Sigmoid colon (tissue), 4 donors: ENCODE data around the gene ZXDC.

Source experiments
- EP300 ChIP-seq, 4 donors: sonication (generic); formaldehyde crosslinking; IDR thresholded peaks; one replicate each; pipeline ENCODE4 v1.6.1; 2017; ENCODE audit warnings: antibody characterized with exemption in 4 of 4
- POLR2A ChIP-seq, 2 donors: fragments of 450-650 bp; IDR thresholded peaks; one replicate each; pipeline ENCODE4 v1.6.1; 2016; ENCODE audit warnings: antibody characterized with exemption in 2 of 2, mild to moderate bottlenecking in 2 of 2, moderate library complexity in 2 of 2
- TF ChIP-seq, protein P1 (sequence below), 4 experiments: fragments of 450-650 bp in 3 of 4; fragments of 200-600 bp in 1 of 4; IDR thresholded peaks; one replicate each; pipeline ENCODE4 v1.5.1; 2016 to 2019; ENCODE audit warnings: antibody characterized with exemption in 4 of 4, mild to moderate bottlenecking in 3 of 4, moderate library complexity in 2 of 4

DNA sequence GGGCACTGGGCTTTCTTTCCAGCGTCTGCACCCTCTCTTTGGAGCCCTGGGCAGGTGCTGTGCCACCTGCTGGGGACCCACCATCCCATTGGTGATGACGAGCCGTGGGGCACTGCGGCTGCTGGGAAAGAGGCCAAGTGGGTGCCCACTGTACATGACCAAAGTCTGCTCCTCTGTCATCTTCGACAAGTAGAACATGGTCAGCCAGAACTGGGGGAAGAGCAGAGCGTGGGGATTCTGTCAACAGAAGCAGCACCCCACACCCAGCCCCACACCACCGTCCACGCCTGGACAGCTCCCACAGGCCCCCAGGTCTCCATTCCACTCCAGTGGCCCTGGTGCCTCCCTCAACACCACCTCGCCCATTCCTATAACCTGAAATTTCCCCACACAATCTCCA is 32.2 kb upstream of the ZXDC start:
- TF ChIP-seq, protein P1, sequence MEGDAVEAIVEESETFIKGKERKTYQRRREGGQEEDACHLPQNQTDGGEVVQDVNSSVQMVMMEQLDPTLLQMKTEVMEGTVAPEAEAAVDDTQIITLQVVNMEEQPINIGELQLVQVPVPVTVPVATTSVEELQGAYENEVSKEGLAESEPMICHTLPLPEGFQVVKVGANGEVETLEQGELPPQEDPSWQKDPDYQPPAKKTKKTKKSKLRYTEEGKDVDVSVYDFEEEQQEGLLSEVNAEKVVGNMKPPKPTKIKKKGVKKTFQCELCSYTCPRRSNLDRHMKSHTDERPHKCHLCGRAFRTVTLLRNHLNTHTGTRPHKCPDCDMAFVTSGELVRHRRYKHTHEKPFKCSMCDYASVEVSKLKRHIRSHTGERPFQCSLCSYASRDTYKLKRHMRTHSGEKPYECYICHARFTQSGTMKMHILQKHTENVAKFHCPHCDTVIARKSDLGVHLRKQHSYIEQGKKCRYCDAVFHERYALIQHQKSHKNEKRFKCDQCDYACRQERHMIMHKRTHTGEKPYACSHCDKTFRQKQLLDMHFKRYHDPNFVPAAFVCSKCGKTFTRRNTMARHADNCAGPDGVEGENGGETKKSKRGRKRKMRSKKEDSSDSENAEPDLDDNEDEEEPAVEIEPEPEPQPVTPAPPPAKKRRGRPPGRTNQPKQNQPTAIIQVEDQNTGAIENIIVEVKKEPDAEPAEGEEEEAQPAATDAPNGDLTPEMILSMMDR (IDR thresholded peaks at IDR 0.05): no peak
- TF ChIP-seq POLR2A (IDR thresholded peaks at IDR 0.05): no peak
- no peak for TF ChIP-seq EP300 (IDR thresholded peaks at IDR 0.05)
